NK-92 (cell line): Measurements from ENCODE around the gene TCAP.
"Not testable (repeated sequence)": the region's sequence is repeated elsewhere in the genome, so short reads cannot be mapped to it uniquely, and the experiment has no call there.

Source experiments
- DNase-seq: peaks from one replicate; lab custom pipeline; 2025; ENCODE audit not compliant: unreplicated experiment; lab: John Stamatoyannopoulos, UW

Gene TCAP

GRCh38 chr17:39702901-39703893 lies 38.0 kb downstream of the TCAP start:
- no peak for DNase-seq

GRCh38 chr17:39703913-39704312 lies 38.8 kb downstream of the TCAP start:
- no peak for DNase-seq

- no peak for DNase-seq
Observed at GRCh38 chr17:39704821-39705551, 39.8 kb downstream of the TCAP start.

- DNase-seq = no peak
Observed at GRCh38 chr17:39705786-39706348, 40.7 kb downstream of the TCAP start.

GRCh38 chr17:39706383-39706782 lies 41.2 kb downstream of the TCAP start:
- no peak for DNase-seq

GRCh38 chr17:39706921-39707337 lies 41.8 kb downstream of the TCAP start:
- DNase-seq = no peak

GRCh38 chr17:39709319-39709997 lies 44.3 kb downstream of the TCAP start:
- DNase-seq = no peak

- no peak for DNase-seq
Observed at GRCh38 chr17:39709998-39710964, 45.1 kb downstream of the TCAP start.

- not testable (repeated sequence) for DNase-seq
Observed at GRCh38 chr17:39711071-39711470, 45.9 kb downstream of the TCAP start.

GRCh38 chr17:39711851-39712250 lies 46.7 kb downstream of the TCAP start:
- DNase-seq = no peak

- no peak for DNase-seq
Observed at GRCh38 chr17:39714234-39714633, 49.1 kb downstream of the TCAP start.

GRCh38 chr17:39715375-39716072 lies 50.4 kb downstream of the TCAP start:
- no peak for DNase-seq
